ENCODE measurements around the gene CRACDL. TPM values are rescaled to one million over a fixed set of nuclear protein-coding genes. Genes with fewer than 3 reads are reported as not detected.
"Not testable (repeated sequence)": the region's sequence is repeated elsewhere in the genome, so short reads cannot be mapped to it uniquely, and the experiment has no call there.

CRACDL gene
- total and polyA plus RNA-seq, 9 donors, result 1.4 to 3.3 (median 2.4) TPM

GRCh38 chr2:98884658-98885057, 51.4 kb downstream of the CRACDL start:
- Histone ChIP-seq H3K4me1 (ENCODE audit: control insufficient read depth, insufficient read depth, low read length) (no peaks in the 10 kb centered on the region), H3K27me3 (ENCODE audit: control insufficient read depth, insufficient read depth, low read length) (peaks cover 2% of the 10 kb centered on the region), H3K9me3 (replicated peaks; ENCODE audit: control insufficient read depth, low read depth, low read length) (peaks cover 5% of the 10 kb centered on the region), H3K4me3 (ENCODE audit: low read length) (no peak overlapping the region), H3K36me3 (ENCODE audit: control insufficient read depth, insufficient read depth, low read length) (no peaks in the 10 kb centered on the region), H3K27ac (ENCODE audit: low read length) (no peak overlapping the region)
- DNase-seq, result no peak
- 76% methylated on average over 2 of the region's 2 CpGs for WGBS (ENCODE audit: insufficient coverage)

- peaks cover 2% of the 10 kb centered on the region for H3K27me3 ChIP-seq (ENCODE audit: control insufficient read depth, insufficient read depth, low read length)
- H3K4me1 ChIP-seq (ENCODE audit: control insufficient read depth, insufficient read depth, low read length), result no peaks in the 10 kb centered on the region
- no peak for DNase-seq
- no peak overlapping the region for H3K4me3 ChIP-seq (ENCODE audit: low read length)
- no peak overlapping the region for H3K27ac ChIP-seq (ENCODE audit: low read length)
- WGBS (ENCODE audit: insufficient coverage), result 70% methylated on average over 8 of the region's 10 CpGs
- H3K36me3 ChIP-seq (ENCODE audit: control insufficient read depth, insufficient read depth, low read length), result no peaks in the 10 kb centered on the region
- H3K9me3 ChIP-seq (replicated peaks; ENCODE audit: control insufficient read depth, low read depth, low read length), result peaks cover 5% of the 10 kb centered on the region
Measured at GRCh38 chr2:98883780-98884211, 52.2 kb downstream of the CRACDL start.

- H3K4me3 ChIP-seq (ENCODE audit: low read length), result no peak overlapping the region
- WGBS (ENCODE audit: insufficient coverage), result 87% methylated on average over 8 of the region's 11 CpGs
- H3K27me3 ChIP-seq (ENCODE audit: control insufficient read depth, insufficient read depth, low read length), result peaks cover 2% of the 10 kb centered on the region
- no peaks in the 10 kb centered on the region for H3K36me3 ChIP-seq (ENCODE audit: control insufficient read depth, insufficient read depth, low read length)
- H3K27ac ChIP-seq (ENCODE audit: low read length), result no peak overlapping the region
- H3K9me3 ChIP-seq (replicated peaks; ENCODE audit: control insufficient read depth, low read depth, low read length), result peaks cover 5% of the 10 kb centered on the region
- no peaks in the 10 kb centered on the region for H3K4me1 ChIP-seq (ENCODE audit: control insufficient read depth, insufficient read depth, low read length)
- no peak for DNase-seq
Measured at GRCh38 chr2:98882971-98883779, 52.9 kb downstream of the CRACDL start.

DNA sequence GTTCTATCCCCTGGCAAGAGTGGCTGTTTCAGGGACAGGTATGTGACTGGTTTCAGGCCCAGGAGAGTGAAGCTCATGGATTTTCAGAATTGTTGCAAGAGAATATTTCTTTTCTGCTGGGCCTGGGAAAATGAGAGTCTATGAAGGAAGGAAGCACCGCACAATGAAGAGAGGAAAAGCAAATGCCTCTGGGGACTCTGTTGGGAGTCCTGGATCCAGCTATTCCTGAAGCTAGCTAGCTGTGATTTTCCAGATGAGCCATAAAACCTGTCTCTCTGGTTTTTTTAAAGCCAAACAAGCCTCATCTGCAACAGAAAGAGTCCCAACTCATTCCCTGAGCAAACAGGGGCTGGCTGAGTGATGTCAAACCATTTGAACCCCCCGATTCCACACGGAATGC, 53.7 kb downstream of the CRACDL start:
- H3K9me3 ChIP-seq (replicated peaks; ENCODE audit: control insufficient read depth, low read depth, low read length), result peaks cover 5% of the 10 kb centered on the region
- no peak for DNase-seq
- H3K4me3 ChIP-seq (ENCODE audit: low read length), result no peak overlapping the region
- no peaks in the 10 kb centered on the region for H3K4me1 ChIP-seq (ENCODE audit: control insufficient read depth, insufficient read depth, low read length)
- no peaks in the 10 kb centered on the region for H3K36me3 ChIP-seq (ENCODE audit: control insufficient read depth, insufficient read depth, low read length)
- H3K27ac ChIP-seq (ENCODE audit: low read length), result no peak overlapping the region
- WGBS (ENCODE audit: insufficient coverage), result 94% methylated on average over 1 of the region's 3 CpGs
- peaks cover 2% of the 10 kb centered on the region for H3K27me3 ChIP-seq (ENCODE audit: control insufficient read depth, insufficient read depth, low read length)

DNA sequence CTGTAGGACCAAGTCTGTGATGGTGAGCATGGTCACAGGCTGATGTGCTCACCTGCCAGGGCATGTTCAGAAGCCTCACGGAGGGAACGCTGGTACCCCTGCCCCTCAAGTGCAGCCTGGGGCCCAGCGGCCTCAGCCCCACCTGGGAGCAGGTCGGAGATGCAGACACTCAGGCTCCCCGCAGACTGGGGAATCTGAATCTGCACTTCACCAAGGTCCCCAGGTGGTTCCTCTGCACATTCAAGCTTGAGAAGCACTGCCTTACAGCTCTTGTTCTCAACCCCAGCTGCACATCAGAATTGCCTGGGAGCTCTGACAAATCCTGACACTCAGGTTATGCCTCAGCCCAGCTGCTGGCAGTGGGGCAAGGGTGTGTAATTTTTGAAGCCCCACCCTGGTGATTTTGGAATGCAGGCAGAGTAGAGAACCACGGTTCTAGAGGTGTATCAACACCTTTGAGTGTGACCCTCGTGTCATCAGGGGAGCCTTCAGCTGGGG, 54.8 kb downstream of the CRACDL start:
- no peaks in the 10 kb centered on the region for H3K36me3 ChIP-seq (ENCODE audit: control insufficient read depth, insufficient read depth, low read length)
- H3K27me3 ChIP-seq (ENCODE audit: control insufficient read depth, insufficient read depth, low read length), result peaks cover 2% of the 10 kb centered on the region
- no peak overlapping the region for H3K4me3 ChIP-seq (ENCODE audit: low read length)
- no peak overlapping the region for H3K27ac ChIP-seq (ENCODE audit: low read length)
- peaks cover 2% of the 10 kb centered on the region for H3K9me3 ChIP-seq (replicated peaks; ENCODE audit: control insufficient read depth, low read depth, low read length)
- H3K4me1 ChIP-seq (ENCODE audit: control insufficient read depth, insufficient read depth, low read length), result no peaks in the 10 kb centered on the region
- DNase-seq, result no peak
- 83% methylated on average over 7 of the region's 7 CpGs for WGBS (ENCODE audit: insufficient coverage)

GRCh38 chr2:98880266-98881152, 55.5 kb downstream of the CRACDL start:
- Histone ChIP-seq H3K36me3 (ENCODE audit: control insufficient read depth, insufficient read depth, low read length) (no peaks in the 10 kb centered on the region), H3K4me1 (ENCODE audit: control insufficient read depth, insufficient read depth, low read length) (no peaks in the 10 kb centered on the region), H3K9me3 (replicated peaks; ENCODE audit: control insufficient read depth, low read depth, low read length) (no peaks in the 10 kb centered on the region), H3K4me3 (ENCODE audit: low read length) (no peak overlapping the region), H3K27ac (ENCODE audit: low read length) (no peak overlapping the region), H3K27me3 (ENCODE audit: control insufficient read depth, insufficient read depth, low read length) (peaks cover 2% of the 10 kb centered on the region)
- DNase-seq, result no peak
- 84% methylated on average over 12 of the region's 20 CpGs for WGBS (ENCODE audit: insufficient coverage)

DNA sequence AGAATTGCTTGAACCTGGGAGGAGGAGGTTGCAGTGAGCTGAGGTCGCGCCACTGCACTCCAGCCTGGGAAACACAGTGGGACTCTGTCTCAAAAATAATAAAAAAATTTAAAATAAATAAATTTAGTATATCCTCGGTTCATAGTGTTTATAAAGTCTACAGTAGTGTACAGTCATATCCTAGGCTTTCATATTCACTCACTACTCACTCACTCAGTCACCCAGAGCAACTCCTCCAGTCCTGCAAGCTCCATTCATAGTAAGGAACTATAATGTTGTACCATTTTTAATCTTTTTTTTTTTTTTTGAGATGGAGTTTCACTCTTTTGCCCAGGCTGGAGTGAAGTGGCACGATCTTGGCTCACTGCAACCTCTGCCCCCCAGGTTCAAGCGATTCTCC, 58.4 kb downstream of the CRACDL start:
- not testable (repeated sequence) for H3K36me3 ChIP-seq (ENCODE audit: control insufficient read depth, insufficient read depth, low read length)
- no CpG with 5 or more reads among the region's 5 CpGs for WGBS (ENCODE audit: insufficient coverage)

GRCh38 chr2:98876741-98877140, 59.3 kb downstream of the CRACDL start:
- no peaks in the 10 kb centered on the region for H3K9me3 ChIP-seq (replicated peaks; ENCODE audit: control insufficient read depth, low read depth, low read length)
- H3K27me3 ChIP-seq (ENCODE audit: control insufficient read depth, insufficient read depth, low read length), result peaks cover 2% of the 10 kb centered on the region
- no peak overlapping the region for H3K4me3 ChIP-seq (ENCODE audit: low read length)

More for the DNA sequence above, 58.4 kb downstream of the CRACDL start:
- H3K9me3 ChIP-seq (replicated peaks; ENCODE audit: control insufficient read depth, low read depth, low read length); H3K27ac ChIP-seq (ENCODE audit: low read length); H3K27me3 ChIP-seq (ENCODE audit: control insufficient read depth, insufficient read depth, low read length); H3K4me3 ChIP-seq (ENCODE audit: low read length); DNase-seq; H3K4me1 ChIP-seq (ENCODE audit: control insufficient read depth, insufficient read depth, low read length): not testable (repeated sequence)

GRCh38 chr2:98875746-98876145, 60.3 kb downstream of the CRACDL start:
- peaks cover 1% of the 10 kb centered on the region for H3K4me1 ChIP-seq (ENCODE audit: control insufficient read depth, insufficient read depth, low read length)
- DNase-seq, result no peak
- no peak overlapping the region for H3K27ac ChIP-seq (ENCODE audit: low read length)
- H3K4me3 ChIP-seq (ENCODE audit: low read length), result no peak overlapping the region
- no peaks in the 10 kb centered on the region for H3K36me3 ChIP-seq (ENCODE audit: control insufficient read depth, insufficient read depth, low read length)
- H3K27me3 ChIP-seq (ENCODE audit: control insufficient read depth, insufficient read depth, low read length), result peaks cover 2% of the 10 kb centered on the region
- WGBS (ENCODE audit: insufficient coverage), result 70% methylated on average over 3 of the region's 4 CpGs
- H3K9me3 ChIP-seq (replicated peaks; ENCODE audit: control insufficient read depth, low read depth, low read length), result no peaks in the 10 kb centered on the region

More at GRCh38 chr2:98876741-98877140, 59.3 kb downstream of the CRACDL start:
- Histone ChIP-seq H3K27ac (ENCODE audit: low read length) (no peak overlapping the region), H3K36me3 (ENCODE audit: control insufficient read depth, insufficient read depth, low read length) (no peaks in the 10 kb centered on the region), H3K4me1 (ENCODE audit: control insufficient read depth, insufficient read depth, low read length) (no peaks in the 10 kb centered on the region)
- no peak for DNase-seq
- WGBS (ENCODE audit: insufficient coverage), result 72% methylated on average over 2 of the region's 3 CpGs

All from muscle of leg (tissue), 11 donors.